ENCODE measurements around the gene PCDHGC3. TPM values are rescaled to one million over a fixed set of nuclear protein-coding genes. Genes with fewer than 3 reads are reported as not detected.

The PCDHGC3 gene
- total RNA-seq (1 to 10 TPM; 3.7 to 5.7 TPM), polyA plus RNA-seq (10 to 100 TPM in 1 of 2 donors, 1 to 10 TPM in 1; 6.8 to 11.0 TPM)

- TF ChIP-seq, protein P1, sequence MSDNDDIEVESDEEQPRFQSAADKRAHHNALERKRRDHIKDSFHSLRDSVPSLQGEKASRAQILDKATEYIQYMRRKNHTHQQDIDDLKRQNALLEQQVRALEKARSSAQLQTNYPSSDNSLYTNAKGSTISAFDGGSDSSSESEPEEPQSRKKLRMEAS (IDR thresholded peaks at IDR 0.05) = peak; percentile 93
- TF ChIP-seq, protein P2, sequence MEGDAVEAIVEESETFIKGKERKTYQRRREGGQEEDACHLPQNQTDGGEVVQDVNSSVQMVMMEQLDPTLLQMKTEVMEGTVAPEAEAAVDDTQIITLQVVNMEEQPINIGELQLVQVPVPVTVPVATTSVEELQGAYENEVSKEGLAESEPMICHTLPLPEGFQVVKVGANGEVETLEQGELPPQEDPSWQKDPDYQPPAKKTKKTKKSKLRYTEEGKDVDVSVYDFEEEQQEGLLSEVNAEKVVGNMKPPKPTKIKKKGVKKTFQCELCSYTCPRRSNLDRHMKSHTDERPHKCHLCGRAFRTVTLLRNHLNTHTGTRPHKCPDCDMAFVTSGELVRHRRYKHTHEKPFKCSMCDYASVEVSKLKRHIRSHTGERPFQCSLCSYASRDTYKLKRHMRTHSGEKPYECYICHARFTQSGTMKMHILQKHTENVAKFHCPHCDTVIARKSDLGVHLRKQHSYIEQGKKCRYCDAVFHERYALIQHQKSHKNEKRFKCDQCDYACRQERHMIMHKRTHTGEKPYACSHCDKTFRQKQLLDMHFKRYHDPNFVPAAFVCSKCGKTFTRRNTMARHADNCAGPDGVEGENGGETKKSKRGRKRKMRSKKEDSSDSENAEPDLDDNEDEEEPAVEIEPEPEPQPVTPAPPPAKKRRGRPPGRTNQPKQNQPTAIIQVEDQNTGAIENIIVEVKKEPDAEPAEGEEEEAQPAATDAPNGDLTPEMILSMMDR (IDR thresholded peaks at IDR 0.05; ENCODE audit: low read depth, low read length, missing input control) = peak; percentile 25
- TF ChIP-seq TAF1 (conservative IDR thresholded peaks at IDR 0.05) = peak; percentile 47
- peak; percentile 57 for TF ChIP-seq SP1 (IDR thresholded peaks at IDR 0.05)
- no peak for TF ChIP-seq ATF3 (IDR thresholded peaks at IDR 0.05)
- TF ChIP-seq GABPA (IDR thresholded peaks at IDR 0.05 in 1 of 2, conservative IDR thresholded peaks at IDR 0.05 in 1 of 2) = peak in 1 of 2 donors; percentile 47
- TF ChIP-seq, protein P3, sequence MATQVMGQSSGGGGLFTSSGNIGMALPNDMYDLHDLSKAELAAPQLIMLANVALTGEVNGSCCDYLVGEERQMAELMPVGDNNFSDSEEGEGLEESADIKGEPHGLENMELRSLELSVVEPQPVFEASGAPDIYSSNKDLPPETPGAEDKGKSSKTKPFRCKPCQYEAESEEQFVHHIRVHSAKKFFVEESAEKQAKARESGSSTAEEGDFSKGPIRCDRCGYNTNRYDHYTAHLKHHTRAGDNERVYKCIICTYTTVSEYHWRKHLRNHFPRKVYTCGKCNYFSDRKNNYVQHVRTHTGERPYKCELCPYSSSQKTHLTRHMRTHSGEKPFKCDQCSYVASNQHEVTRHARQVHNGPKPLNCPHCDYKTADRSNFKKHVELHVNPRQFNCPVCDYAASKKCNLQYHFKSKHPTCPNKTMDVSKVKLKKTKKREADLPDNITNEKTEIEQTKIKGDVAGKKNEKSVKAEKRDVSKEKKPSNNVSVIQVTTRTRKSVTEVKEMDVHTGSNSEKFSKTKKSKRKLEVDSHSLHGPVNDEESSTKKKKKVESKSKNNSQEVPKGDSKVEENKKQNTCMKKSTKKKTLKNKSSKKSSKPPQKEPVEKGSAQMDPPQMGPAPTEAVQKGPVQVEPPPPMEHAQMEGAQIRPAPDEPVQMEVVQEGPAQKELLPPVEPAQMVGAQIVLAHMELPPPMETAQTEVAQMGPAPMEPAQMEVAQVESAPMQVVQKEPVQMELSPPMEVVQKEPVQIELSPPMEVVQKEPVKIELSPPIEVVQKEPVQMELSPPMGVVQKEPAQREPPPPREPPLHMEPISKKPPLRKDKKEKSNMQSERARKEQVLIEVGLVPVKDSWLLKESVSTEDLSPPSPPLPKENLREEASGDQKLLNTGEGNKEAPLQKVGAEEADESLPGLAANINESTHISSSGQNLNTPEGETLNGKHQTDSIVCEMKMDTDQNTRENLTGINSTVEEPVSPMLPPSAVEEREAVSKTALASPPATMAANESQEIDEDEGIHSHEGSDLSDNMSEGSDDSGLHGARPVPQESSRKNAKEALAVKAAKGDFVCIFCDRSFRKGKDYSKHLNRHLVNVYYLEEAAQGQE (IDR thresholded peaks at IDR 0.05) = no peak
- TF ChIP-seq NR2F2 (IDR thresholded peaks at IDR 0.05) = no peak
- no peak for TF ChIP-seq HNF4A (conservative IDR thresholded peaks at IDR 0.05)
- TF ChIP-seq RAD21 (IDR thresholded peaks at IDR 0.05) = peak; percentile 67 to 70
- peak in 1 of 2 donors; percentile 23 for TF ChIP-seq RXRA (IDR thresholded peaks at IDR 0.05)
- TF ChIP-seq YY1 (IDR thresholded peaks at IDR 0.05) = peak; percentile 71
- DNase-seq (ENCODE audit: low spot score) = peak; percentile 52
- H3K36me3 ChIP-seq (ENCODE audit: control insufficient read depth in 4 of 4, insufficient read depth in 3 of 4, low read depth in 1 of 4, low read length in 3 of 4) = no peaks in the 10 kb centered on the region
- no peaks in the 10 kb centered on the region for H3K27me3 ChIP-seq (ENCODE audit: control insufficient read depth in 4 of 4, insufficient read depth in 4 of 4, low read length in 3 of 4)
- H3K9me3 ChIP-seq (ENCODE audit: control insufficient read depth in 4 of 4, low read length in 3 of 4) = no peaks in the 10 kb centered on the region
- peak within 1 kb of the TSS; percentile 66 to 70 for H3K9ac ChIP-seq (ENCODE audit: low read depth in 1 of 2, low read length in 2 of 2)
- peaks cover 0 to 31% (median 14%) of the 10 kb centered on the region in 4 donors for H3K4me1 ChIP-seq (ENCODE audit: control insufficient read depth in 4 of 4, insufficient read depth in 4 of 4, low read length in 3 of 4)
- peak within 1 kb of the TSS; percentile 68 to 71 for H3K27ac ChIP-seq (ENCODE audit: low read depth in 1 of 2, low read length in 2 of 2)
- H3K4me3 ChIP-seq (ENCODE audit: low read depth in 1 of 3, low read length in 3 of 3) = peak within 1 kb of the TSS; percentile 64 to 72 (median 71)
- 1% methylated on average over 28 of the region's 28 CpGs for WGBS
Observed at GRCh38 chr5:141475625-141476131, at the start of gene PCDHGC3. Gene PCDHGC3, plus strand, starts transcription at chr5:141475966. Its CDS starts 151 bp downstream, at chr5:141476117.

DNA sequence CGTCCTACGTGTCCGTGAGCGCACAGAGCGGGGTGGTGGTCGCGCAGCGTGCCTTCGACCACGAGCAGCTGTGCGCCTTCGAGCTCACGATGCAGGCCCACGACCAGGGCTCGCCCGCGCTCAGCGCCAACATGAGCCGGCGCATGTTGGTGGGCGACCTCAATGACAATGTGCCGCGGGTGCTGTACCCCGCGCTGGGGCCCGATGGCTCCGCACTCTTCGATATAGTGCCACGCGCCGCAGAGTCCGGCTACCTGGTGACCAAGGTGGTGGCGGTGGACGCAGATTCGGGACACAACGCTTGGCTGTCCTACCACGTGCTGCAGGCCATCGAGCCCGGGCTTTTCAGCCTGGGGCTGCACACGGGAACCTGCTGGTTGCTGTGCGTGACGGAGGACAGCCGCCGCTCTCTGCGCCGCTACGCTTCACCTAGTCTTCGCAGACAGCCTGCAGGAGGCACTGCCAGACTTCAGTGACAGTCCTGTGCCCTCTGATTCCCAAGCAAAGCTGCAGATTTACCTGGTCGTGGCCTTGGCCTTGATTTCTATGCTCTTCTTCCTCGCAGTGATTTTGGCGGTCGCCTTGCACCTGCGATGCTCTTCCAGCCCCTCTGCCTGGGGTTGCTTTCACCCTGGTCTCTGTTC lies 47.9 kb upstream of the PCDHGC3 start:
- Histone ChIP-seq H3K27me3 (ENCODE audit: control insufficient read depth in 4 of 4, insufficient read depth in 4 of 4, low read length in 3 of 4) (no peaks in the 10 kb centered on the region), H3K36me3 (ENCODE audit: control insufficient read depth in 4 of 4, insufficient read depth in 3 of 4, low read depth in 1 of 4, low read length in 3 of 4) (peaks cover 0 to 4% (median 0%) of the 10 kb centered on the region in 4 donors), H3K9ac (ENCODE audit: low read depth in 1 of 2, low read length in 2 of 2) (no peak overlapping the region), H3K4me1 (ENCODE audit: control insufficient read depth in 4 of 4, insufficient read depth in 4 of 4, low read length in 3 of 4) (peaks cover 0 to 11% (median 2%) of the 10 kb centered on the region in 4 donors), H3K4me3 (ENCODE audit: low read depth in 1 of 3, low read length in 3 of 3) (peak overlapping the region in 2 of 3 donors; percentile 38 to 69), H3K9me3 (ENCODE audit: control insufficient read depth in 4 of 4, low read length in 3 of 4) (peaks cover 53 to 87% (median 60%) of the 10 kb centered on the region in 4 donors), H3K27ac (ENCODE audit: low read depth in 1 of 2, low read length in 2 of 2) (no peak overlapping the region)
- no peak for DNase-seq (ENCODE audit: low spot score)
- 41% methylated on average over 53 of the region's 53 CpGs for WGBS
- TF ChIP-seq HNF4G (IDR thresholded peaks at IDR 0.05) (no peak), HNF4A (conservative IDR thresholded peaks at IDR 0.05) (no peak), JUND (IDR thresholded peaks at IDR 0.05) (no peak), YY1 (IDR thresholded peaks at IDR 0.05) (no peak), EGR1 (IDR thresholded peaks at IDR 0.05; ENCODE audit: low read depth in 2 of 2) (no peak), TAF1 (conservative IDR thresholded peaks at IDR 0.05) (no peak), NR2F2 (IDR thresholded peaks at IDR 0.05) (no peak), GABPA (IDR thresholded peaks at IDR 0.05 in 1 of 2, conservative IDR thresholded peaks at IDR 0.05 in 1 of 2) (no peak), SP1 (IDR thresholded peaks at IDR 0.05) (no peak), FOXA2 (IDR thresholded peaks at IDR 0.05) (no peak)
- TF ChIP-seq, protein P3 (IDR thresholded peaks at IDR 0.05) = no peak
- TF ChIP-seq, protein P1 (IDR thresholded peaks at IDR 0.05) = no peak
- TF ChIP-seq, protein P2 (IDR thresholded peaks at IDR 0.05; ENCODE audit: low read depth, low read length, missing input control) = no peak

Measured in liver (tissue), 9 donors.